Superior temporal gyrus (tissue), 1 donor: ENCODE measurements around the gene SSX2IP.

ENCODE experiments used
- DNase-seq: peaks from one replicate; pipeline ENCODE4 v3.0.0-alpha.2; 2016; ENCODE audit errors: extremely low spot score

SSX2IP gene

DNA sequence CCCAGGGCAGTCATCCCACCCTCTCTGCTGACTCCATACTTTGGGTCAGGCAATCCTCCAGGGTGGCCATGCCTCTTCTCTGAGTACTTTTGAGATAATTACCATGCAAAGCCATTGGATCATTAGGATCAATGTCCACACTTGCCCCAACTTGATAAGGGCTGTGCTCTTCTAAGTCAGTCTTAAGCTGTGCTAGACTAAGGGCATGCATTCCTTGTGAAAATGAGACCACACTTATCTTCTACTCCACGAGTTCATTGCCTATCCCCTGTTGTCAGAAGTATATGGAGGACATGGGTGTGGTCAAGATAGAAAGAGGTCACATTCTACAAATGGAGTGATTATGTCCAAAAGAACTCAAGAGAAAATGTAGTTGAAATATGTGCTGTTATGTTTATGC lies 18.9 kb upstream of the SSX2IP start:
- DNase-seq: no peak

DNA sequence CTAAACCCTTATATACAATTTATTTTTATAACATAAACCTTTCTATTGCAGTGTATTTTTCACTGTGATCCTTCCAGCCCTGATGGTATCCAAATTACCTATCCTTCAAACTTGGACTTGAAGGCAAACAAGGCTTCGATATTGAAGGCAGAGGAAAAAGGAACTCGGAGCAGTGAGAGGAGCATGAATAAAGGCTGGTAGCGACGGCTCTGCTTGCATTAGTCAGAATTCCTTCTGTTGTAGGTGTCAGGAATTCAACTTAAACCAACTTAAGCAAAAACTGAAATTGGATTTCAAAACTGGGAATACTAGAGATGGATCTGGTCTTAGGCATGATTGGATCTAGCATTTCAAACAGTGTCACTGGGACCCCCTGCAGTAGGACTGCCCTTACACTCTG lies 17.8 kb upstream of the SSX2IP start:
- DNase-seq: no peak

DNA sequence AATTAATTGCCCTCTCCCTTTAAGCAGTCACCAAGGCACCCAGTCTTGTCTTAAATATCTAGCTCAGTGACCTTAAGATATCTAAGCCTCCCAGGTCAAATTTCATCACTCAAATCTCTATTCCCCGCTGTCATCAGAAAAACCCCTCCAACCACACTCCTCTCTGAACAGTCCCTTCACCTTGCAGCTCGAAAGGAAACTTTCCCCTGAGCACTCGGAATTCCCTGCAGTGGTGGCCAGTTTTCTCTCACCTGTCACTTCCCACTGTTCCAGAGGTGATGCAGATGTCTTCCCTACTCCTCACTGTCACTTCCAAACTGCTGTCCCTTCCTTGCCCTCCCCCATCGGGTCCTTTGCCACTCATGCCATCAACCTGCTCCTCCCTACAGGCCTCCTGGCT lies 15.3 kb upstream of the SSX2IP start:
- DNase-seq: no peak

DNA sequence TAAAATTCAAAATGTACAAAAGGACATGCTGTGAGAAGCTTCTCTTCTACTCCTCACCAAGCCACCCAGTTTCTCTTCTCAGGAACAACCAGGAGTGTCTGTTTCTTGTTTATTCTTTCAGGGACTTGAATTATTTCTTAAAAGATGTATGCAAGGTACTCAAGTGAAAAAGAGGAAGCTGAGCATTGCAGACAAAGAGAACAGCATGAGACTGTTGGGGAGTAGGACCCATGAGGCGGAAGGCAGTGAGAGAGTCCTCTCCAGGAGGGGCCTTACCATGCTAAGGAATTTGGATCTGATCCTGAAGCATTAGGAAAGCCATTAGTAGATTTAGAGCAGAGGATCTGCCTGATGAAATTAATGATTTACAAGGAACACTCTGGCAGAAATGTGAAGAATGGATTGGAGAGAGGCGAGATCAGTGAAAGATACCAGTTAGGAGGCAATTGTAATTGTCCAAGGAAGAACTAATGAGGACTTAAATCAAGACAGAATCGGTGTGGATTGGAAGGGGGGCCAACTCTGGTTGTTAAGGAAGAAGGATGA lies 14.7 kb upstream of the SSX2IP start:
- no peak for DNase-seq

DNA sequence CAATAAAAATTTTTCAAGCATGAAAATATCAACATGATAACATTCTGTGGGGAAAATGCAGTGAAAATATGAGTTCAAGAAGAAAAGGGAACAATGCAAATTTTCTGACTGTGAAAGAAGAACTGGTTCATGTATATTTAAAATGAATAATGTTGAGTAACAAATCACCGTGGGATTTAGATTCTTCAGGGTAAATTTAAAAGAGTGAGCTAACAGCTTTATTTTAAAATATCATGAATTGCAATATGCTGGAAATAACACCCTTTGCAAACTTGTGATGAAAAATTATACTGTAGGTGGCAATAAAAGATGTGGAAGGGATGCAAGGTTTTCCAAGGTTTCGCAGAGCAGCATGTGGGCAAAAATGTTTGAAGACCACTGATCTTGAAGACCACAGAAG lies 13.2 kb upstream of the SSX2IP start:
- DNase-seq: no peak

DNA sequence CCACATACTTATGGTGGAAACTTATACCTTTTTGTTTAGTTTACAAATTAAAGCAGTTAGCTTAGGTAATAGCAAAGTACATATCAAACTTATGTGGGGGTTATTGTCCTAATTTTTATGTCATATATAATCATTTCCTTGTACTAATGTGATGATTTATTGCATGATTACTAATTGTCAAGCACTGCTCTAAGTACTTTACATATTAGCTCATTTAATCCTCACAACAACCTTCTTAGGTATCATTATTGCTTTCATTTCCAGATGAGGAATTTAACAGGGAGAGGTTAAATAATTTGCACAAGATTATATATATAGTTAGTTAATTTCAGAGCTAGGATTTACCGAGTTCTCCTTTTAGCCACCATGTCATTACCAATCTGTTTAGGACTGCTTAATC lies 11.9 kb upstream of the SSX2IP start:
- DNase-seq: no peak

DNA sequence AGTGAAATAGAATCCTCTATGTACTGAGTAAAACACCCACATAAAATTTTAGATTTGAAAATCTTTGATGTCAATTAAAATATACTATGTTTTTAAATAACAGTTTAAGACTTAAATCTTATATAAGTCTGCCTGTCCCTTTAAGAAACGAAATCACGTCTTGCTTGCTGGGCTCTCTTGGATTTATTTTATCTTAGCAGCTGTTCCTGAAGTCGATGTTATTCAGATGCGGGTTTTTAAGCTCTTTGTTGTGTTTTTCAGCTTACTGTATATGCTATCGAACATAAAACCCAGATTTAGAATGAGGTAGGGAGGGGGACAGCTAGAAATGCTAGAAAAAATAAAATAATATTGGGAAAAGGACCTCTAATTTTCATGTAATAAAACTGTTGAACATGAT lies 11.1 kb upstream of the SSX2IP start:
- no peak for DNase-seq

DNA sequence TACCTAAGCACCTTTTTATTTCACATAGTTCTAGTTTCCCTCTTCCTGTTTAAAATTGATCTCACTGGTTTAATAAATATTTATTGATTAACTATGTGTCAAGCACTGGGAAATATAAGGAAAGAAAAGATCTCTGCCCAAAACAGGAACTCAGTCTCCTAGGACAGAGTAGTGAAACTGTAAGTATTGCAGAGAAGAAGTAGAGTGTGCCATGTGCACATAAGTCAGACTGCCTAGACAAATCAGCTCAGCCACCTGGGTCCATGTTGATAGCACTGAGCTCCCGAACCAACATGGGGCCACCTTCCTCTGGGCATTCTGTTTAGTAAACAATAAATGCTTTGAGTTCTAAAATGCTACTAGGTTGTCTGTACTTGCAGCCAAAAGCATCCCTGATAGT lies 9.8 kb upstream of the SSX2IP start:
- no peak for DNase-seq

DNA sequence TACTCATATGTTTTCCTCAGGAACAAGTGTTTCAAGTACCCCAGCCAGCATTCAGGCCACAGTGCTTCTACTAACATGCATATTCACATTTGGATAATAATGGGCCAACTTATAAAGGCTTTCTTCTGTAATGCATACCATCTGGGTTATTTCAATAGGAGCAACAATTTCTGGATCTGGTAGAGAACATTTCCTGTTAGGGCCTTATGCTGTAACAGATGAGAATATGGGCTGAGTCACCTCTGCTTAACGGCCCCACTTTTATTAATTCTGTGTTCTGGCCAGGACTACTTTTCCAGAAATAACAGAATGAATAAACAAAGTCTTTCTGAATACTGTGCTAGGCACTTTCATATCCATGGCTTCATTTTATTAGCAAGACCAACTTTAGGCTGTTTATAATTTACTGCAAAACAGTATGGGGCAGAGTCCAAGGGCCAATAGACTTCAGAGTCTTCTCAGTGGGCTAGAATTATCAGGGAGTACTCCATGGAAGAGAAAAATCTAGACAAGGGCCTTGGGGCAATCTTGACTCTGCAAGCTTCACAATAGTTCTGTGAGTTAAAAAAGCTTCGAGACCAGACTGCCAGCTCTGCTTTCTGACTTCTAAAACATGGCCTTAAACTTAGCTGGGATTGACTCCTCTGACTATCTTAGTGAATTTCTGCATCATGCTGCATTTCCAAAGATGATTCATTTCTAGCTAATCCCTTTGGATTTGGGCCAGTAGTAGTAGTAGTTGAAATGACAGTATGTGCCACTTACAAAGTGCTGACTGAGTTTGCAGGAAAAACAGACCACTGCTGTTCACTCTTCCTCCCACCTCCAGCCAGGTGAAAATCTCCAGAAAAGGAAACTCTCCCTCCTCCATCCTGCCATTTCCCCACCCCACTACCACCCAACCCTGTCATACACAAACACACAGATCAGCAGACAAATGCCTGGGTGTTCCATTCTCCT lies 8.2 kb upstream of the SSX2IP start:
- DNase-seq: peak; percentile 62

DNA sequence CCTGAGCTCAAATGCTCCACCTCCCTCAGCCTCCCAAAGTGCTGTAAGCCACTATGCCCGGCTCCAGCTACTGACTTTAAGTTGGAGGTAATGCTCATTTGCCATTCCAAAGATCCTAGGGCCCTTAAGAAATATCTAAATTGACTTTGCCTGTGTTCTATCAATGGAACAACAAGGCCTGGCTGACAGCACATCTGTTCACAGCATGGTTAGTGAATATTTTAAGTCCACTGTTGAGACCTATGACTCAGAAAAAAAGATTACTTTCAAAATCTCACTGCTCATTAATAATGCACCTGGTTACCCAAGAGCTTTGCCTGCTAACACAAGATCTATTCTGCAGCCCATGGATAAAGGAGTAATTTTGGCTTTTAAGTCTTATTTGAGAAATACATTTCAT lies 3.5 kb upstream of the SSX2IP start:
- DNase-seq: no peak

DNA sequence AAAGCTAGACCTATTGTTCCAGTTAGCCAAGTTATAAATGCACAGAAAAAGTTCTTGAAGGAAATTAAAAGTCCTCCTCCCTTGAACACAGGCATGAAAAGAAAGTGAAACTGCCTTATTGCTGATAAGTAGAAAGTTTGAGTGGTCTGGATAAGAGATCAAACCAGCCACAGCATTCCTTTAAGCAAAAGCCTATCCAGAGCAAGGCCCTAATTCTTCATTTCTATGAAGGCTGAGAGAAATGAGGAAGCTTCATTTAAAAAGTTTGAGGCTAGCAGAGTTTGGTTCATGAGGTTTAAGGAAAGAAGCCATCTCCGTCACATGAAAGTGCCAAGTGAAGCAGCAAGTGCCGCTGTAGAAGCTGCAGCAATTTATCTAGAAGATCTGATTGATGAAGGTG lies 2.7 kb upstream of the SSX2IP start:
- no peak for DNase-seq

DNA sequence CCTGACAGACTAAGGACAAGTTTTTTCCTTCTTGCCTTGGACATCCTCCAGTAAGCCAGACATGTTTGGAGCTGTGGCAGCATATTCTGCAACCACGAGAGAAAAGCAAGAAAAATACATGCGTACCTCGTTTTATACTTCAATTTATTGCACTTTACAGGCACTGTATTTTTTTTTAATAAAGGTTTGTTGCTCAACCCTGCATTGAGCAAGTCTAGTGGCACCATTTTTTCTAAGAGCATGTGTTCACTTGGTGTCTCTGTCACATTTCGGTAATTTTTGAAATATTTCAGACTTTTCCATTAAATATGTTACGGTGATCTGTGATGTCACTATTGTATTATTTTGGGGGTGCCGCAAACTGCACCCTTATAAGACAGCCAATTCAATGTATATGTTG lies 2.1 kb upstream of the SSX2IP start:
- no peak for DNase-seq

DNA sequence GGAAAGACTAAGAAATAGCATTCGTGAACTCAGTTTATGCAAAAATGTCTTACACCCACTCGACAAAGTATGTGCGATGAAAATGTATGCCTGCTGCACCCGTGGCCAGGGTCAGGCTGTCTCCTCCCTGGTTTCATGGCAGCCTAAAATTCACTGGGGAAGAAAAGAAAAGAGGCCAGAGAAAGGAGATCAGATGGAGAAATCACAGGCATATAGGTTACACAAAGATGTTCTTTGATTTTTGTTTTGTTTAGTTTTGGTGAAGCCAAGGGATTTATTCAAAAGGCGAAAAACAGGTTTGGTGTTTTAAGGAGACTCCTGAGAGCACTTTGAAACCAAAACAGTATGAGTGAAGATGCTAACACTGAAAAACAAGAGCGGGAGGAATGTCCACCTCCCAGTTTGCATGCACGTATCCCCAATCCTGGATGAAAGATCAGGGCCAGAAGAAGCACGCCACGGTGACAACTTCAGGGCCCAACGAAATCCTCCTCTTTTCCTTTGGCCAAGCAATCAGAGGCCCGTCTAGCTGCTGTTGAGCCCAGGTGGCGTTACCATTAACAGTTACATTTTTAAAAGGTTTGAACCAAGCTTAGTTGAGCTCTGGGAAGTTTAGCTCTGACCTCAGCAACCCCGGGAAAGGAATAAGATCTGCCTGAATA lies 992 bp upstream of the SSX2IP start:
- DNase-seq: no peak

DNA sequence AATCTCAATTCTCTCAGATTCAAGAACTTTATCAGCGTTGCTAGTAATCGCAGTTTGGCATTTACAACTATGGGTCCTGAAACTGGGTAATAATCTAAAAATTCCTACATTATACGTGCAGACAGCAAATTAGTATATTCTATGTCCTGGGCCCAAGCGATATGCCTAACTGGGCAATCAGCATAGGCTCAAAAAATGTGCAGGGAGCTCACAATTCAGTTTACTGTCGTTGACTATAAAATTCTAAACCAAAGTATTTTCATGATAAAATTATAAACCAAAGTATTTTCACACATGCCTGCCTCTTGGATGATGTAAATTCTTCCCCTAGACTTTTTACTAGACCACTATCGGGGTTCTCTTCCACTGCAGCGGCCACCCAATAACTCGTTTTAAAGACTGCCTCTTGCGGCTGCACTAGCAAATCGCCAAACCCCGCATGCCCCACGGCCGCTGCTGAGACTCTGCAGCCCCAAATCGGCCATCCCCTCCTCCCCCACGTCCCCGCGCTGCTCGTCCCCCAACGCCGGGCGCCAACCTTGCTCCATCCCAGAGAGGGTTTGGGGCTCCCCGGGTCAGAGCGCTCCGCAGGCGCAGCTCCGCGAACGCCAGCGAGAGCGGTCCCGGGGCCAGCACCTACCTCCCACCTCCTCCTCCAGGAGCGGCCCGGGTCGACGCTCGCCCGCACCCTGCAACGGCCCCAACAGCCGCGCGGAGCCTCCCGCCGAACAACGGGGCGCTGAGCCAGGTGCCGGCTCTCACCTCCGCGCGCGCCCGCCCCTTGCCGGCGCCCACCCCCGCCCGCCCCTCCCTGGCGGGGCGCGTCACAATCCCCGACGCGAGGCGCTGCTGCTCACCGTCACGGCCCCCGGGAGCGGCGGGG lies 506 bp downstream of the SSX2IP start:
- DNase-seq: peak; percentile 78

DNA sequence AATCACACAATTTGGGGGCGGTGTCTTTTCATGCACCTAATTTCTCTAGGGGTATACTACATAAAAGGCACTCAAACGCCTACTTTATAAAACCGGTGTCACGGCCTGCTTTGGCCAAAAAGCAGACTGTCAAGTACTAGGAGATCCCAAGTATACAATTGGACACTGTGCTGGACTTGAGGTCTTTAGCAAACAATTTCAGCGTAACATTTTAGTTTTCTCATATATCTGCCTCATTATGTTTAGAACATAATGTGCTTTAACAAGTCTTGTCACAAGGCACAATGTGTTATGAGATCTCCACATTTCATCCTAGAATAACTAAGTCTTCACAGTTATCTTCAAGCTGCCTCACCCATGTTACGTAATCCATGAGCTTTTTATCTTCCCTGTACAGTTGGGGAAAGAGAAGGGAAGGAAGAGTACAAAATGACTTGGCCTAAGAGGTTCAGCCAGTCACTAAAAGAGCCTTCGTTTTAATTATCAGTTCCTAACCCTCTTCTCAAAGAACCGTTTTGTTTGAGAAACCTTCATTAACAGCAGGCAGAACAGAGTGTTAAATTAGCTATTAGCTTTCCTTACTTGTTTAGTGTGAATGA lies 1.7 kb downstream of the SSX2IP start:
- DNase-seq: peak; percentile 69

DNA sequence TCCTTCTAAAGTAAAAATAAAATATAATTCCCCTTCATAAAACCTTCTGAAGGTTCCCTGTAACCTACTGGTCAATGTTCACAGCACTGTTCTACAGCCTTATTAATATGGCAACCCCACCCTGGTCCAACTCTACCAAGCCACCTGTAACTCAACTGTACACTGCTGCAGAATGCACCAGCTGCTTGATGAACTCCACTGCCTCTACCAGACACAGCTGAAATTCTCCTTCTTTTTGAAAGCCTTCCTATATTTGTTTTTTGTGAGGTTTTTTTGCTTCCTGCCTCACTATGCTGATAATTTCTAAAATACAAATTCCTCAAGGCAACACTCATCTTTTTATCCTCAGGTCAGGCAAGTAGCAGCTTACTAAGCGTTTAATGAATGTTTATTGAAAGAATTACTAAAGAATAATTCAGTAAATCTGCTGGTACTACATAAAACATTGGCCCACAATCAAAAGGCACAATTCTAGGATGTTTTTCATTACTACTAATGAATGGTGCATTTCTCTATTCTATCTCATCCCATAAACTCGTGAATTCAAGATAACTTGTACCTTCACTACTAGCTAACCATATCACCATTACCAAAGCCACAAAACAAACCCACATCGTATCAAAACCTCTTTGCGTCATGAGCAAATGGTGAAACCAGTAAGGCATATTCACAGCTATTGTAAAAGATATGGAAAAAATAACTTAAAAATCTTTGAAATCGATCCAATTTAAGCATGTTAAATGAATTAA lies 2.4 kb downstream of the SSX2IP start:
- no peak for DNase-seq

DNA sequence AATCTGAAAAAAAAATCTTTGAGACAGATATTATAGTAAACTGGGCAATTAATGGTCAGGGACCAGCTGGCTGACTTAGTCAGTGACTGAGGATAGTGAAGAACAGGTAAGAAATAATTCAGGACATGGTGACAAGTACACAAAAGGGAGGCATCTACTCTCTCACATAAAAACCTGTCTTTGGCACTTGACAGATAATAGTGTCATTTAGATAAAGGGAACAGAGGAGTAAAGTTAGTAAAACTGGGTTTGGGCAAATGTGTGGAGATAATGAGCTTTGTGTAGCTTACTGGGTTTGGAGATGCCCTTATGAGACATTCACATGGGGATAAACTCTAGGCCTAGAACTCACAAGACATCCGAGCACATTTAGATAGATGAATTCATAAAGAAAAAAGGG lies 4.0 kb downstream of the SSX2IP start:
- no peak for DNase-seq

DNA sequence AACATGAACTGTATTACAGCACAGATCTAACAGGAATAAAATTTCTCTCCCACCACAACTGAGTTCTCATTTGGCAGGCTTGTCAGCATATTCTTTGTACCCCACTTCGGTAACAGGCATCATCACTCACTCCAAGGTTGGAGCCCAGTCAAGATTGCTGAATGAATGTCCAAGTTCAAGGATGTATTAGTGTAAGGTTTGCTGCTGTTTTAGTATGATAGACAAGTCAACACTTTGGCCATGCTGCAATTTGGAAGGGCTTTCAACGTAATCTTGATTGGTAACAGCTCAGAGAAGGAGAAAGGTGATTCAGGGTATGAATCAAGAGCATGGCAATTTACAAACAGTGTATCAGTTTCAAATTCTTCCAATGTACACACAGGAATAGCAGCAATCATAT lies 6.8 kb downstream of the SSX2IP start:
- no peak for DNase-seq

DNA sequence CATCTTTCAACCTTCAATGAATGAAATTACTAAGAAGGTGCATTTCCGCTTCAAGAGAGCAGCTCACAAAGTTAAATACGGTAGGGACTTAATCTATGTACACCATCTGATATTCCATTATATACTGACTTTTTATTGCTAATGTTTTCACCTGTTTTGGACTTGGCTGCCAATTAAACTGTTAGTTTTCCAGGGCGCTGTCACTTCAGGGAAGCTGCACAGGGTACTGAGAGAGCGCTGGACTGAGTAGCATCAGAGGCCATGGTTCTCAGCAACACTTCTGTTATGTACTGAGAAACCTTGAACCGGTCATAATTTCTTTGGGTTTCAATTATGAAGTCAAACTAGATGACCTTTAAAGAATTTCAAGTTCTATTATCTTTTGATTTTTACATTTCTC lies 8.2 kb downstream of the SSX2IP start:
- DNase-seq: no peak

DNA sequence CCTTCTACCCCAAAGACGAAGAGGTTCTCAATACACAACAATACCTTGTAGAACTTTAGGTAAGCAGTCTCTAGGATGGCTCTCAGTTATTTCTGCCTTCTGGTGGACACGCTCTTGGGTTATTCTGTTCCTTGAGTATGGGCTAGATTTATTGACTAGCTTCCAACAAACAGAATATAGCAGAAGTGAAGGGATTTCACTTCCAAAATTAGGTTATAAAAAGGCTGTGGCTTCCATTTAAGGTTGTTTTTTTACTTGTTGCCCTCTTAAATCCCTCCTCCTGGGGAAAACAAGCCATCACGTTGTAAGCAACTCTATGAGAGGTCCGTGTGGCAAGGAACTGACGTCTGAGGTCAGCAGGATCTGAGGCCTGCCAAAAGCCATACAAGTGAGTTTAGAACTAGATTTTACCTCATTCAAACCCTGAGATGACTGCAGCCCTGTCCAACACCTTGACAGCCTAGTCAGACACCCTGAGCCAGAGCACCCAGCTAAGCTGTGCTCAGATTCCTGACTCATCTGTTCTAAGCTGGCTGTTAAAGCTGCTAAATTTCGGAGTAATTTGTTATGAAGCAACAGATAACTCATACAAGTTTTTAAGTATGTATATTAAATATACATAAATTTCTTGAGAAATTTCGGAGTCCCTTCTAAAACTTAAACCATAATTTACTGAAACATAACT lies 12.7 kb downstream of the SSX2IP start:
- no peak for DNase-seq
